Measurements from ENCODE around the gene E2F4. TPM values are rescaled to one million over a fixed set of nuclear protein-coding genes. Genes with fewer than 3 reads are reported as not detected.

The E2F4 gene
- total and polyA plus RNA-seq, 2 of the 13 experiments (the other 11 are each of a cell fraction or from before 2014, with no cell fraction given): 84.8 to 91.2 TPM

- TF ChIP-seq KDM4B (CRISPR knock-in tag; IDR thresholded peaks at IDR 0.05) (no peak), HOXD1 (CRISPR knock-in tag; IDR thresholded peaks at IDR 0.05) (peak; percentile 78), SMAD1 (CRISPR knock-in tag; IDR thresholded peaks at IDR 0.05; ENCODE audit: borderline replicate concordance, low read depth) (no peak), AKAP8 (CRISPR knock-in tag; IDR thresholded peaks at IDR 0.05) (peak; percentile 89), YY1 (IDR thresholded peaks at IDR 0.05; ENCODE audit: insufficient read depth, insufficient replicate concordance, low read depth, low read length) (peak; percentile 91), GATAD2A (CRISPR knock-in tag; IDR thresholded peaks at IDR 0.05) (no peak), ZKSCAN5 (CRISPR knock-in tag; IDR thresholded peaks at IDR 0.05) (no peak), ADNP (CRISPR knock-in tag; IDR thresholded peaks at IDR 0.05) (no peak), TP53 (CRISPR knock-in tag; conservative IDR thresholded peaks at IDR 0.05) (0 out of 2 replicates have a peak, but pooled peaks have one; percentile 26), NFAT5 (CRISPR knock-in tag; IDR thresholded peaks at IDR 0.05) (no peak; the same call in none of the 2 replicates), ZNF3 (CRISPR knock-in tag; IDR thresholded peaks at IDR 0.05) (no peak), KDM1A (CRISPR knock-in tag; IDR thresholded peaks at IDR 0.05) (no peak), DRAP1 (CRISPR knock-in tag; IDR thresholded peaks at IDR 0.05) (peak; percentile 65), SAP130 (CRISPR knock-in tag; IDR thresholded peaks at IDR 0.05; ENCODE audit: low read depth) (peak; percentile 99), EED (CRISPR knock-in tag; IDR thresholded peaks at IDR 0.05) (peak; percentile 76), KLF15 (CRISPR knock-in tag; IDR thresholded peaks at IDR 0.05; ENCODE audit: borderline replicate concordance) (no peak), MTF2 (CRISPR knock-in tag; IDR thresholded peaks at IDR 0.05; ENCODE audit: borderline replicate concordance) (no peak), GATA4 (IDR thresholded peaks at IDR 0.05; ENCODE audit: borderline replicate concordance, low read depth) (0 out of 2 replicates have a peak, but pooled peaks have one; percentile 14), BRD4 (CRISPR knock-in tag; IDR thresholded peaks at IDR 0.05) (peak; percentile 93), ZNF543 (CRISPR knock-in tag; IDR thresholded peaks at IDR 0.05) (no peak), ZNF629 (CRISPR knock-in tag; conservative IDR thresholded peaks at IDR 0.05) (no peak; the same call in 1 of the 2 replicates), ZBTB42 (CRISPR knock-in tag; IDR thresholded peaks at IDR 0.05) (no peak)
- TF ChIP-seq, protein P1, sequence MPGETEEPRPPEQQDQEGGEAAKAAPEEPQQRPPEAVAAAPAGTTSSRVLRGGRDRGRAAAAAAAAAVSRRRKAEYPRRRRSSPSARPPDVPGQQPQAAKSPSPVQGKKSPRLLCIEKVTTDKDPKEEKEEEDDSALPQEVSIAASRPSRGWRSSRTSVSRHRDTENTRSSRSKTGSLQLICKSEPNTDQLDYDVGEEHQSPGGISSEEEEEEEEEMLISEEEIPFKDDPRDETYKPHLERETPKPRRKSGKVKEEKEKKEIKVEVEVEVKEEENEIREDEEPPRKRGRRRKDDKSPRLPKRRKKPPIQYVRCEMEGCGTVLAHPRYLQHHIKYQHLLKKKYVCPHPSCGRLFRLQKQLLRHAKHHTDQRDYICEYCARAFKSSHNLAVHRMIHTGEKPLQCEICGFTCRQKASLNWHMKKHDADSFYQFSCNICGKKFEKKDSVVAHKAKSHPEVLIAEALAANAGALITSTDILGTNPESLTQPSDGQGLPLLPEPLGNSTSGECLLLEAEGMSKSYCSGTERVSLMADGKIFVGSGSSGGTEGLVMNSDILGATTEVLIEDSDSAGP (CRISPR knock-in tag; IDR thresholded peaks at IDR 0.05; ENCODE audit: borderline replicate concordance): peak; percentile 44; the same call in 1 of the 2 replicates
- TF ChIP-seq, protein P2, sequence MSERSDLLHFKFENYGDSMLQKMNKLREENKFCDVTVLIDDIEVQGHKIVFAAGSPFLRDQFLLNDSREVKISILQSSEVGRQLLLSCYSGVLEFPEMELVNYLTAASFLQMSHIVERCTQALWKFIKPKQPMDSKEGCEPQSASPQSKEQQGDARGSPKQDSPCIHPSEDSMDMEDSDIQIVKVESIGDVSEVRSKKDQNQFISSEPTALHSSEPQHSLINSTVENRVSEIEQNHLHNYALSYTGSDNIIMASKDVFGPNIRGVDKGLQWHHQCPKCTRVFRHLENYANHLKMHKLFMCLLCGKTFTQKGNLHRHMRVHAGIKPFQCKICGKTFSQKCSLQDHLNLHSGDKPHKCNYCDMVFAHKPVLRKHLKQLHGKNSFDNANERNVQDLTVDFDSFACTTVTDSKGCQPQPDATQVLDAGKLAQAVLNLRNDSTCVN (CRISPR knock-in tag; IDR thresholded peaks at IDR 0.05; ENCODE audit: borderline replicate concordance): no peak
Observed at GRCh38 chr16:67191995-67192681, at the start of gene E2F4 (continued).
